A549 treated with DMSO at 1 μM for 4 hours (cell line): ENCODE results near the gene RSPH6A. TPM values are rescaled to one million over a fixed set of nuclear protein-coding genes. Genes with fewer than 3 reads are reported as not detected.

Experiments
- total RNA-seq: library from RNA; stranded (reverse); fragments of 200-300 nt; extraction: Qiagen RNA extraction; gene quantifications from 5 replicates; pipeline ENCODE4 v1.2.3, GENCODE V29; 2022; ENCODE audit warnings: low read depth

The RSPH6A gene
- 0.03 TPM in 1 of 5 replicates, not detected in the others for total RNA-seq

DNA sequence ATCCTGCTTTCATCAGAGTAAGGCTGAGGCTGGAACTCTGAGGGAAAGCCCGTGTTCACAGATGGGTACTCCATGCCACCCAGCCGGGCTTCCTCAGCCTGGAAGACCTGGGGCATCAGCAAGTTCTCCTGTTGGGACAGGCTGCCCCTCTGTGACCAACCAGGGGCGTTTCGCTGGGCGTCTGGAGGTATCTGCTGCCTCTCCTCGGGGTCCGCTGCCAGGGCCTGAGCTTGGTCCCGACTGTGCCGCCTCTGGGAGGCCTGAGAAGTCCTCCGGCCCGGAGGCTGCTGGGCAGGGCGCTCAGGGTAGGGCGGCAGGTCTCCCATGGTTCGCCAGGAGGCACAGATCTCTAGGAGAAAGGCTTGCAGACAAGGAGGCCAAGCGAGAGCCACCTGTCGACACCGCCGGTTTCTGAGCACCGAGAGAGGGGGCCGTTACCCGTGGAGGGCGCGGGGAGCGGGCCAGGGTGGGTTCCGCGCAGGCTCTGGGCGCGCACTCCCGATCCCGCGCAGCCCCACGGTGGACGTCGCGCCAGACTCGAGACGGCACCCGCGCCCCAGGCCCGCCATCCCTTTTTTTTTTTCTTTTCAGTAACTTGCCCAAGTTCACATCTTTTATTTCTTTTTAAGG lies at the start of gene RSPH6A:
Gene RSPH6A (minus strand): TSS at position 458 of the 630 bp plus-strand sequence. CDS start 132 bp downstream, at position 326.

GRCh38 chr19:45863840-45864628 lies 48.9 kb upstream of the RSPH6A start, which contains the start of gene FOXA3:
TSS of gene FOXA3 (plus strand) at chr19:45864326. CDS start at chr19:45864457, 131 bp downstream.

DNA sequence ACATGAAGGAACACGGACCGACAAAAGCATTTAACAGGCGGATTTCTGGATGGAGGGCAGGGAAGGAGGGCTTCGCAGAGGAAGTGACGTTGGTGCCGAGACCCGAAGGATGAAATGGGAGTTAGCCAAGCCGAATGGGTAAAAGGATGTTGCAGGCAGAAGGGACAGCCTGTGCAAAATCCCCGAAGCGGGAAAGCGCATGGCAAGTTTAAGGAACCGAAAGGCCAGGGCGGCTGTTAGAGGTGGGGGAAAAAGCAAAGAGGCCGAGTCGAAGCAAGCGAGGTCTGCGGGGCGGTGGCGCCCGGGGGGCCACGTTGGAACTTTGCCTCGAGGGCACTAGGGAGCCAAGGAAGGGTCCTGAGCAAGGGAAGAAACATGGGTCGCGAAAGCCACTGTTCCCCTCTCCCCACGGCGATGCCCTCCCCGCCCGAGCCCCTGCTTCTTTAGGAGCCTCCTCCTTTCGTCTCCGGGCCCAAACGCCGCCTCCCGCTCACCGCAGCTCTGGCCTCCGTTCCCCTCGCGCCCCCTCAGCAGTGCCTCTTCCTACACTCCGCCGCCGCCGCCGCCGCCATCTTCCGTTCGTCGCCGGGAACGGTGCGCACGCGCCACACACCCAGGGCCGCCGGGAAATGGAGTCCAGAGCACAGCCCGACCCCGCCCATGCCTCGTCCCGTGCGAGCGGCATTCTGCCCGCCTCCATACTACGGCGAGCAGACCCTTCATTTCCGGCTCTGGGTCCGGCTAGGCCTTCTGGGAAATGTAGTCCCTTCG lies 47.6 kb upstream of the RSPH6A start, which contains the start of gene SYMPK:
Gene SYMPK (minus strand): TSS at position 584 of the 771 bp plus-strand sequence. CDS start 8,652 bp downstream, outside the sequence.

DNA sequence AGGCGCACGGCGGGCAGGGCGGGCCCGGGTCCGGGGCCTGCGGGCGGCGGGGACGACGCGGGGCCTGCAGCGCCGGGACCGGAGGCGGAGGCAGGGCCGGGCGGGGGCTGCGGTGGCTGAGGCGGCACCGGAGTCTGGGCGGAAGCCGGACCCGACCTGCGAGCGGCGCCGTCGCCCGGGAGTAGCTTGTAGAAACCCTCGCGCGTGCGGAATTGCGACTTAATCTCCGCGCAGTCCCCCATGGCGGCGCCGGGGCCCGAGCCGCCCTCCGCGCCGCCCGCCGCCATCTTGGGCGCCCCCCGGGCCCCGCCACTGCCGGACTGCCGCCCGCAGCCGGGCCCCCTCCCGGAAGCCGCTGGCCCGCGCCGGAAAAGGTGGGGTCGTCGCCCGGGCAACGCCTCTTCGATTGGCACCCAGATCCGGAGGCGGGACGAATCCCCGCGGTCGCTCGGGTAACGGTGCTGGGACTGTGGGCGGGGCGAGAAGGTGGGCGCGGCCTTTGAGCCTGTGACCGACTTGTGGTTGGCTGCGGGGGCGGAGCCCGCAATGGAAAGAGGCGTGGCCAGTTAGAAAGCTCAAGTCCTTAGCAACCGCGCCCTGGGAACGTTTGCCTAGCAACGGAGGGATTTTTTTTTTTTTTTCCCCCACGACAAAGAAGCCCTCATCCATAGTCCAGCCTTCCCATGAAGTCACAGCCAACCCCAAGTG lies 22.5 kb downstream of the RSPH6A start, which contains the start of gene DMWD:
Gene DMWD (minus strand): TSS at position 376 of the 708 bp plus-strand sequence. CDS start 89 bp downstream, at position 287.

GRCh38 chr19:45782162-45782691 lies 32.9 kb downstream of the RSPH6A start, which contains the start of gene DMPK:
TSS of gene DMPK (minus strand) at chr19:45782490. CDS start at chr19:45782352, 138 bp downstream.

DNA sequence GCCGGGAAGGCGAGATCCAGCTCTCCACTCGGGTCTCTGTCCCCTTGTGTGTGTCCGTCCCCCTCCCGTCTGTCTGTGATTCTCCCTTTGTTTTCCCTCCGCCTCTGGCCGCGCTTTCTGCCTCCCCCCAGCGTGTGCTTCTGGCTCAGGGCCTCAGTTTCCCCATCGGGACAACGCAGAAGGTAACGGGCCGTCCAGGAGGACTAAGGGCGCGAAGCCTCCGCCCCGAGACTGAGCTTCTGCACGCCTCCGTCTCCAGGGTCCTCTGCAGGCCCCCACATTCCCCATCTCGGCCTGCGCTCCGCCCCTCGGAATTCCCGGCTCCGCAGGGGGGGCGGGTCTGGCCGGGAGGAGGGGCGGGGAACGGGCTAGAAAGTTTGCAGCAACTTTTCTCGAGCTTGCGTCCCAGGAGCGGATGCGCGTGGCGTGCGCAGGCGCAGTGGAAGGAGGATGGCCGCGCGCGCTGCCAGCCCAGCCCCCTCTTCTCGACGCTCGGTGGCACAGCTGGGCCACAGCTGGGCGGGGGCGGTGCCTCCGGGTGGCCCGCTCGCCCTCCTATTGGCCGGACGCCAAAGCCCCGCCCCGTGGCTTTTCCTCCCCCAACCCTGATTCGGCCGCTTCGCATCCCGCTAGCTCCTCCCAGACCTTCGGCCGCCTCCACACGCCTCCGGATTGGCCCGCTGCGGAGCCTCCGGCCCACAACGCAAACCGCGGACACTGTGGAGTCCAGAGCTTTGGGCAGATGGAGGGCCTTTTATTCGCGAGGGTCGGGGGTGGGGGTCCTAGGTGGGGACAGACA lies 45.9 kb downstream of the RSPH6A start, which contains the start of gene SIX5:
Gene SIX5 (minus strand): TSS at position 269 of the 799 bp plus-strand sequence. CDS start 408 bp downstream, outside the sequence.

Other genes starting within 250 kb of the RSPH6A start
- gene OPA3, start 230.5 kb downstream of the RSPH6A start, total RNA-seq = 12.6 to 17.5 TPM (median 17.0 TPM) in 5 replicates
- 0.07 to 0.15 TPM (median 0.09 TPM) in 4 of 5 replicates, not detected in the other for gene GPR4, start 213.1 kb downstream of the RSPH6A start, total RNA-seq
- gene EML2, start 175.9 kb downstream of the RSPH6A start, total RNA-seq = 20.5 to 26.3 TPM (median 23.3 TPM) in 5 replicates
- 2.2 to 3.4 TPM (median 2.9 TPM) in 5 replicates for gene GIPR, start 147.1 kb downstream of the RSPH6A start, total RNA-seq
- gene SNRPD2, start 123.4 kb downstream of the RSPH6A start, total RNA-seq = 748 to 924 TPM (median 768 TPM) in 5 replicates
- 8.4 to 10.0 TPM (median 9.2 TPM) in 5 replicates for gene QPCTL, start 122.6 kb downstream of the RSPH6A start, total RNA-seq
- gene FBXO46, start 84.4 kb downstream of the RSPH6A start, total RNA-seq = 9.4 to 12.7 TPM (median 10.2 TPM) in 5 replicates
- 0.06 to 0.07 TPM (median 0.07 TPM) in 3 of 5 replicates, not detected in the others for gene MEIOSIN, start 81.9 kb downstream of the RSPH6A start, total RNA-seq
- gene SIX5, start 46.1 kb downstream of the RSPH6A start, total RNA-seq = 19.5 to 36.3 TPM (median 30.2 TPM) in 5 replicates
- 41.5 to 59.1 TPM (median 51.1 TPM) in 5 replicates for gene DMPK, start 32.8 kb downstream of the RSPH6A start, total RNA-seq
- gene DMWD, start 22.5 kb downstream of the RSPH6A start, total RNA-seq = 27.0 to 40.1 TPM (median 36.3 TPM) in 5 replicates
- gene SYMPK, start 47.8 kb upstream of the RSPH6A start, total RNA-seq = 58.7 to 84.9 TPM (median 75.0 TPM) in 5 replicates
- gene FOXA3, start 49.0 kb upstream of the RSPH6A start, total RNA-seq = 0.54 to 1.1 TPM (median 1.0 TPM) in 5 replicates
- gene IRF2BP1, start 70.8 kb upstream of the RSPH6A start, total RNA-seq = 22.0 to 39.1 TPM (median 34.5 TPM) in 5 replicates
- gene MYPOP, start 87.3 kb upstream of the RSPH6A start, total RNA-seq = 5.3 to 10.7 TPM (median 9.4 TPM) in 5 replicates
- gene NANOS2, start 99.5 kb upstream of the RSPH6A start, total RNA-seq = not detected in 5 replicates
- 0.08 to 0.13 TPM (median 0.12 TPM) in 5 replicates for gene NOVA2, start 158.6 kb upstream of the RSPH6A start, total RNA-seq
- 4.3 to 5.6 TPM (median 4.8 TPM) in 5 replicates for gene CCDC61, start 180.2 kb upstream of the RSPH6A start, total RNA-seq
- not detected in 5 replicates for gene PGLYRP1, start 207.7 kb upstream of the RSPH6A start, total RNA-seq
- 0.30 to 0.87 TPM (median 0.66 TPM) in 5 replicates for gene IGFL4, start 225.7 kb upstream of the RSPH6A start, total RNA-seq